HepG2 (cell line): Measurements from ENCODE around the gene MTA3.

Experiments used
- BCLAF1 ChIP-seq: fragments of 450-650 bp; IDR thresholded peaks from 2 replicates; pipeline ENCODE4 v1.6.1; 2017; ENCODE audit warnings: mild to moderate bottlenecking
- BHLHE40 ChIP-seq: IDR thresholded peaks from 2 replicates; pipeline ENCODE4 v1.6.1; 2011; ENCODE audit warnings: low read length, improper control_type of control experiment
- CTCF ChIP-seq: sonication (generic); formaldehyde crosslinking; IDR thresholded peaks from 2 replicates; pipeline ENCODE4 v1.5.0; 2020; ENCODE audit warnings: mild to moderate bottlenecking, missing genetic modification reagents, moderate library complexity
- DNMT3B ChIP-seq: conservative IDR thresholded peaks from 2 replicates; pipeline ENCODE4 v1.6.1; 2016; ENCODE audit warnings: missing biosample characterization, control low read depth
- EP300 ChIP-seq, 3 experiments: sonication (generic) in 1 of 3; formaldehyde crosslinking in 1 of 3; IDR thresholded peaks; 2 replicates each; pipeline versions ENCODE4 v1.5.1 to v1.6.1; 2011 to 2020; ENCODE audit warnings: low read depth in 2 of 3, low read length in 2 of 3, borderline replicate concordance in 1 of 3, improper control_type of control experiment in 1 of 3, mild to moderate bottlenecking in 1 of 3, missing genetic modification reagents in 1 of 3, moderate library complexity in 1 of 3
- GABPB1 ChIP-seq: IDR thresholded peaks from 2 replicates; pipeline ENCODE4 v1.6.1; 2016; ENCODE audit warnings: mild to moderate bottlenecking, missing genetic modification reagents, moderate library complexity, missing compliant biosample characterization
- ISX ChIP-seq: sonication (generic); formaldehyde crosslinking; conservative IDR thresholded peaks from 2 replicates; pipeline ENCODE4 v1.5.0; 2020; ENCODE audit warnings: missing genetic modification reagents
- KIAA2018 ChIP-seq: sonication (generic); formaldehyde crosslinking; IDR thresholded peaks from 2 replicates; pipeline ENCODE4 v1.5.0; 2020; ENCODE audit warnings: mild to moderate bottlenecking, missing genetic modification reagents, borderline replicate concordance
- NR1H2 ChIP-seq: sonication (generic); formaldehyde crosslinking; IDR thresholded peaks from 2 replicates; pipeline ENCODE4 v1.8.1; 2022; ENCODE audit warnings: low read depth, missing genetic modification reagents, borderline replicate concordance
- POLR2A ChIP-seq, 2 experiments: IDR thresholded peaks; 2 replicates each; pipeline ENCODE4 v1.6.1; 2011; ENCODE audit warnings: low read depth in 2 of 2, low read length in 2 of 2, mild to moderate bottlenecking in 1 of 2, moderate library complexity in 1 of 2; ENCODE audit not compliant: insufficient read depth in 1 of 2
- ZBTB4 ChIP-seq: sonication (generic); formaldehyde crosslinking; IDR thresholded peaks from 2 replicates; pipeline ENCODE4 v1.4.0; 2020; ENCODE audit warnings: missing genetic modification reagents, mild to moderate bottlenecking, borderline replicate concordance
- ZNF143 ChIP-seq: sonication (generic); formaldehyde crosslinking; IDR thresholded peaks from 2 replicates; pipeline ENCODE4 v1.4.0; 2020; ENCODE audit warnings: missing genetic modification reagents
- ZNF350 ChIP-seq: sonication (generic); formaldehyde crosslinking; IDR thresholded peaks from 2 replicates; pipeline ENCODE4 v1.4.0; 2020; ENCODE audit warnings: mild to moderate bottlenecking, low read depth, missing genetic modification reagents, borderline replicate concordance

- TF ChIP-seq BCLAF1, result no peak
- no peak for TF ChIP-seq ZNF350 (CRISPR knock-in tag)
- no peak for TF ChIP-seq GABPB1 (CRISPR knock-in tag)
- TF ChIP-seq ISX, result no peak
- no peak for TF ChIP-seq NR1H2 (CRISPR knock-in tag)
- no peak for TF ChIP-seq EP300 (IDR thresholded peaks at IDR 0.05; ENCODE audit: low read depth in 2 of 2, low read length in 2 of 2)
- TF ChIP-seq EP300 (CRISPR knock-in tag; IDR thresholded peaks at IDR 0.05; ENCODE audit: borderline replicate concordance), result no peak
- no peak for TF ChIP-seq POLR2A (IDR thresholded peaks at IDR 0.05; ENCODE audit: insufficient read depth in 1 of 2, low read depth in 2 of 2, low read length in 2 of 2)
- TF ChIP-seq CTCF (CRISPR knock-in tag), result no peak
- no peak for TF ChIP-seq ZNF143
- no peak for TF ChIP-seq DNMT3B (CRISPR knock-in tag)
- TF ChIP-seq KIAA2018 (CRISPR knock-in tag), result no peak
- TF ChIP-seq ZBTB4 (CRISPR knock-in tag), result no peak
- no peak for TF ChIP-seq BHLHE40
These were observed 25.6 kb upstream of the MTA3 start for GRCh38 chr2:42542871-42543270.
